Measurements from ENCODE around the gene CASK.

DNA sequence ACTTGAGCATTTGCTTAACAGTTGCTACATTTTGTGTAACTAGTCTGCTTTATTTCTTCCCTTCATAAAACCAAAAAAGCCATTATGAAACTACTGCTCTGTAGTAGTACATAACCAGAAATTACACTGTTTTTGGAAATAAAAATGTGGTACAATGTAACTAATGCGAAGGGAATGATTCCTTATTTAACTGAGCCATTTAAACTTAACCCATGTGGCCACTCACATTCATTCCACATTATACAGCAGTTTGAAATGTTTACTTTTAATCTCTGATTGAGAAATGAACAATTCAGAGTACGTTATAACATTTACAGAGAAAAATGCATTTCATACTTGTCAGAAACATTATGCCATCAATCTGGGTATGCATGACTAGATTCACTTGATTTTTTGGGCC lies 382.0 kb downstream of the CASK start:
- TF ChIP-seq, protein P1, sequence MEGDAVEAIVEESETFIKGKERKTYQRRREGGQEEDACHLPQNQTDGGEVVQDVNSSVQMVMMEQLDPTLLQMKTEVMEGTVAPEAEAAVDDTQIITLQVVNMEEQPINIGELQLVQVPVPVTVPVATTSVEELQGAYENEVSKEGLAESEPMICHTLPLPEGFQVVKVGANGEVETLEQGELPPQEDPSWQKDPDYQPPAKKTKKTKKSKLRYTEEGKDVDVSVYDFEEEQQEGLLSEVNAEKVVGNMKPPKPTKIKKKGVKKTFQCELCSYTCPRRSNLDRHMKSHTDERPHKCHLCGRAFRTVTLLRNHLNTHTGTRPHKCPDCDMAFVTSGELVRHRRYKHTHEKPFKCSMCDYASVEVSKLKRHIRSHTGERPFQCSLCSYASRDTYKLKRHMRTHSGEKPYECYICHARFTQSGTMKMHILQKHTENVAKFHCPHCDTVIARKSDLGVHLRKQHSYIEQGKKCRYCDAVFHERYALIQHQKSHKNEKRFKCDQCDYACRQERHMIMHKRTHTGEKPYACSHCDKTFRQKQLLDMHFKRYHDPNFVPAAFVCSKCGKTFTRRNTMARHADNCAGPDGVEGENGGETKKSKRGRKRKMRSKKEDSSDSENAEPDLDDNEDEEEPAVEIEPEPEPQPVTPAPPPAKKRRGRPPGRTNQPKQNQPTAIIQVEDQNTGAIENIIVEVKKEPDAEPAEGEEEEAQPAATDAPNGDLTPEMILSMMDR (IDR thresholded peaks at IDR 0.05): no peak
- no peak for TF ChIP-seq POLR2A (IDR thresholded peaks at IDR 0.05)

Measured in thyroid gland (tissue), 4 donors.